Measurements from ENCODE around the gene MYOCOS.

Gene MYOCOS

DNA sequence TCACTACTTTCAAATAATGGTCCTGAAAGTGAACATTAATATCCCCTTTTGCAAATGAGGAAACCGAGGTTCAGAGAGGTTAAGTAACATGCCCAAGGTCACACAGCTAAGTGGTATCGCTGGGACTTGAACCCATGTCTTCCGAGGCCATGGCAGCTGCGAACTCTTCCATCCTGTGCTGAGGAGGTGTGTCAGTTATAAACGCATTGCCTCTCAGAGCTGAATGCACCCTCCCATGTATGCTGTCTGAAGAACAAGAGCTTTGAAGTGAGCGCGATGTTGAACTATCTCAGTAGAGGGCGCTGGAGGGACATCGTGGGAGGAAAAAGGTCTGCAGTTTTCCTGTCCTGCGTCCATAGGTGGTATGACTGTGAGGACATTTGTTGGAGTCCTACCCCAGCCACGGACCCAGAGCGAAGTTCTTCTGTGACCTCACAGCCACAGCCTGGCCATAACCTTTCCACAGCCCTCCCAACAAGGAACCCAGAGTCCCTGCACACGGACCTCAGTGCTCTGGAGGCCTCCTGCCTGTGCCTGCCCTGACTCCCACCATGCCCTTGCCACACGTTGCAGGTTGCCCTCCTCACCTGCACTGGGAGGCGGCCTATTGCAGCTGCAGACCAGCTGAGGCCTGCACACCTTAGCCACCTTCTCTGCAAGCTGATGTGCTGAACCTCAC, 22.9 kb downstream of the MYOCOS start:
- TF ChIP-seq, protein P1, sequence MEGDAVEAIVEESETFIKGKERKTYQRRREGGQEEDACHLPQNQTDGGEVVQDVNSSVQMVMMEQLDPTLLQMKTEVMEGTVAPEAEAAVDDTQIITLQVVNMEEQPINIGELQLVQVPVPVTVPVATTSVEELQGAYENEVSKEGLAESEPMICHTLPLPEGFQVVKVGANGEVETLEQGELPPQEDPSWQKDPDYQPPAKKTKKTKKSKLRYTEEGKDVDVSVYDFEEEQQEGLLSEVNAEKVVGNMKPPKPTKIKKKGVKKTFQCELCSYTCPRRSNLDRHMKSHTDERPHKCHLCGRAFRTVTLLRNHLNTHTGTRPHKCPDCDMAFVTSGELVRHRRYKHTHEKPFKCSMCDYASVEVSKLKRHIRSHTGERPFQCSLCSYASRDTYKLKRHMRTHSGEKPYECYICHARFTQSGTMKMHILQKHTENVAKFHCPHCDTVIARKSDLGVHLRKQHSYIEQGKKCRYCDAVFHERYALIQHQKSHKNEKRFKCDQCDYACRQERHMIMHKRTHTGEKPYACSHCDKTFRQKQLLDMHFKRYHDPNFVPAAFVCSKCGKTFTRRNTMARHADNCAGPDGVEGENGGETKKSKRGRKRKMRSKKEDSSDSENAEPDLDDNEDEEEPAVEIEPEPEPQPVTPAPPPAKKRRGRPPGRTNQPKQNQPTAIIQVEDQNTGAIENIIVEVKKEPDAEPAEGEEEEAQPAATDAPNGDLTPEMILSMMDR (conservative IDR thresholded peaks at IDR 0.05; ENCODE audit: low read depth), result peak; percentile 72
- ChIA-PET POLR2A (ENCODE audit: low non-redundant PET) (no interaction called here), CTCF (interaction anchor here (0.5 to 1.6 kb wide), 16 partner anchors 9 to 514 kb away, joined by 3 to 9 read pairs (median 4); partner anchors contain the start of gene PRRC2C)
- DNase-seq (ENCODE audit: low spot score), result peak; percentile 50
- H3K27ac ChIP-seq, result no peak overlapping the region

DNA sequence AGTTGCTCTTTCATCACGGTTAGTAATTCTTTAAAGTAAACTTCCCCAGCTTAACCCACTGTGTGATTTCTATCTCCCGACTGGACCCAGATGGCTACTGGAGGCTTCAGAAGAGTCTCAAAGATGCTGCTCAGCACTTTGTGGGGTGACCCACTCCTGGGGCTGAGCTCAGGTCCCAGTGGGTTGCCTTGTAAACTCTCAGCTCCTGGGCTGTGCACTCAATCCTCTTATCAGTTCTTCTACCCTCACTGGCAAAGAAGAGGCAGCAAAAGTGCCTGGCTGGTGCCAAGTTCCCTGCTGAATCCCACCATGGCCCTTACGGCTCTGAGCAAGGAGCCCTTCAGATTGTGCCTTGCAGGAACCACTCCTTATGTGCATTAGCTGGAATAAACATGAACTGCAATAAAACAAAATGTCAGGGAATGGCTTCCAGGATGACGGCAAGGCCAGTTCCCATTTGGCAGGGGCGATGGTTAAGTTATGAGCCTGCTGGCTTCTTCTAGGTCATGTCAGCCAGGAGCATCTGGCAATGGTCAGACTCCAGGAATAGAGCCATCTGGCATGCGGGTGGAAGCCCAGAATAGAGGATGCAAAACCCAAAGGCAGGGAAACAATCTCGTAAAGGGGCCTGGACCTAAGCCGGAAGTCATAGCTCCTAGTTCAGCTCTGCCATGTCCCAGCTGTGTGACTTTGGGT, 23.7 kb downstream of the MYOCOS start:
- POLR2A ChIA-PET (ENCODE audit: low non-redundant PET), result no interaction called here
- no peak overlapping the region for H3K27ac ChIP-seq
- no peak for DNase-seq (ENCODE audit: low spot score)
- TF ChIP-seq, protein P1 (conservative IDR thresholded peaks at IDR 0.05; ENCODE audit: low read depth), result no peak
- CTCF ChIA-PET, result interaction anchor here (0.7 to 1.6 kb wide), 8 partner anchors 9 to 341 kb away, joined by 3 to 9 read pairs (median 4); partner anchors contain the start of gene PRRC2C

DNA sequence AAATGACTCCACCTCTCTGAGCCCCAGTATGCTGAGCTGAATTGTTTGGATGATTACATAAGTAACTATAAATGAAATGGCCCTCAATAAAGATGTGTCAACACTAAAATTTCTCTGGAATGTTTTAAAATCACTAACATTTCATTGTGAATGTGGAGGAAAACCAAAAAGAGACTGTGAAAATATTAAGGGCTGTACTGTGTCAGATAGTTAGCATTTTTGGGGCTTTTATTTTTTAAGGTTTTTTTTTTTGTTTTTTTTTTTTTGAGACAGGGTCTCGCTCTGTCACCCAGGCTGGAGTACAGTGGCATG, 24.2 kb downstream of the MYOCOS start:
- ChIA-PET POLR2A (ENCODE audit: low non-redundant PET) (no interaction called here), CTCF (no interaction called here)
- DNase-seq (ENCODE audit: low spot score), result no peak
- H3K27ac ChIP-seq, result no peak overlapping the region
- TF ChIP-seq, protein P1 (conservative IDR thresholded peaks at IDR 0.05; ENCODE audit: low read depth), result no peak

DNA sequence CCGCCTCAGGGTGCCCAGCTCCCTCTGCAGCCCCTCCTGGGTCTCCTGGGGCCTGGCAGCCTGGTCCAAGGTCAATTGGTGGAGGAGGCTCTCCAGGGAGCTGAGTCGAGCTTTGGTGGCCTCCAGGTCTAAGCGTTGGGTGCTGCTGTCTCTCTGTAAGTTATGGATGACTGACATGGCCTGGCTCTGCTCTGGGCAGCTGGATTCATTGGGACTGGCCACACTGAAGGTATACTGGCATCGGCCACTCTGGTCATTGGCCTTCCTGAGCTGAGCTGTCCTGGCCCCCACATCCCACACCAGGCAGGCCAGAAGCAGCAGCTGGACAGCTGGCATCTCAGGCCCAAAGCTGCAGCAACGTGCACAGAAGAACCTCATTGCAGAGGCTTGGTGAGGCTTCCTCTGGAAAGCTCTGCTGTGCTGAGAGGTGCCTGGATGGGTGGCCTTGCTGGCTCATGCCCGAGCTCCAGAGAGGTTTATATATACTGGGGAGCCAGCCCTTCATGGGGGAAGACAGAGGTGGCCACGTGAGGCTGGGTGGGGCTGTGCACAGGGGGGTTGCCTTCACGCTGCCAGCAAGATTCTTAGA, 30.3 kb downstream of the MYOCOS start, which contains the start of gene MYOC:
Gene MYOC, minus strand, starts transcription at position 455 of the 589 bp plus-strand sequence. Its CDS starts 77 bp downstream, at position 378.
- CTCF ChIA-PET, result interaction anchor here (0.6 kb wide), 1 partner anchor 331 kb away, joined by 3 read pairs; no protein-coding TSS in a partner anchor
- TF ChIP-seq, protein P1 (conservative IDR thresholded peaks at IDR 0.05; ENCODE audit: low read depth), result no peak
- POLR2A ChIA-PET (ENCODE audit: low non-redundant PET), result no interaction called here

DNA sequence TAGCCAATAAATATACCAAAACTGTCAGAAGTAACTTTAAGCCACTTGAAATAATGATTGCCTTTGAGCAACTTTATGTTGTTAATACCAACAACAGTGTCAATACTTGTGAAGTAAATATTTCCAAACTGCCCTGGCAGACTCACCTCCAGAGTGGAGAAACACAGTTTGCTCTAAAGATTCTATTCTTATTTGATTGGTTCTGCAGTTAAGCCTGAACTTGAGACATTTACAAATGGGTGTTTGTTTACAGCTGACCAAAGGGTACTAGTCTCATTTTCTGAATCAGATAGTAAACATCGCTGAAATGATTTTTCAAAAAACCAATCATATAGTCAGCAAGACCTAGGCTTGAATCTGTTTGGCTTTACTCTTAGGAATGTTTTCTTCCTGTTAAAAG, 31.8 kb downstream of the MYOCOS start:
- TF ChIP-seq, protein P1 (conservative IDR thresholded peaks at IDR 0.05; ENCODE audit: low read depth), result no peak
- ChIA-PET CTCF (no interaction called here), POLR2A (ENCODE audit: low non-redundant PET) (no interaction called here)
- no peak overlapping the region for H3K27ac ChIP-seq
- DNase-seq (ENCODE audit: low spot score), result no peak

More for the DNA sequence above, 30.3 kb downstream of the MYOCOS start, which contains the start of gene MYOC:
- no peak within 1 kb of the TSS for H3K27ac ChIP-seq
- no peak for DNase-seq (ENCODE audit: low spot score)

DNA sequence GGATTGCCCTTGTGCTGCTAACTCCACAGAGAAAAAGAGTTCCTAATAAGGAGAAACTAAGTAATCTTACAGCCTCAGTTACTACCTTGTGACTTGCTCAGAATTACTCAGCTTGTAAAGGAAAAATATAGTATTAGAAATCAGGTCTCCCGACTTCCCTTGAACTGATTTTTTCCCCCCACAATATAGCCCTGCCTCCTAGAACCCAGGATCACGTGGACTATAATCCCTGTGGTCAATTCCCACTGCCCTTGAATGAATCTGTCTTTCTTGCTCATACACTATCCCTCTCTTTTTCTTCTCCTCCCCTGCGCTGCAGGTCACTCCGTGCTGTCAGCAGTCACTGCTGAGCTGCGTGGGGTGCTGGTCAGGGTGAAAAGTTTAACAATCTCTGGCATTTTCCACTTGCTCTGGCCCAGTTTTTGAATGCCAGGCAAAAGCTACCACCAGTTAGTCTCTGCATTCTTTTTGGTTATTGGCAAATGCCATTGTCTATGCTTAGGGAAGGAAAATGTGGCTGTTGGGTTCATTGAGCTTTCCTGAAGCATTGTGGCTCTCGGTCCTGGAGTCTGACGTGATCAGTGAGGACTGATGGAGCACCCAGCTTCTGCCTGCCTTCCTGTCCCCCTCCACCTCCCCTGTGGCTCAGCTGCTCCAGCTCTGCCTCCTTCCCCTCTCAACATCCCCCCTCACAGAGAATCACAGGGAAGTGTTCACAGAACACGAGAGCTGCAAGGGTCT, 32.3 kb downstream of the MYOCOS start:
- POLR2A ChIA-PET (ENCODE audit: low non-redundant PET), result no interaction called here
- TF ChIP-seq, protein P1 (conservative IDR thresholded peaks at IDR 0.05; ENCODE audit: low read depth), result no peak
- no peak for DNase-seq (ENCODE audit: low spot score)
- no peak overlapping the region for H3K27ac ChIP-seq
- CTCF ChIA-PET, result interaction anchor here (0.6 to 1.8 kb wide), 2 partner anchors 9 to 37 kb away, joined by 3 to 5 read pairs; no protein-coding TSS in a partner anchor

Measured in RWPE1 (cell line).